GM12892 (cell line): ENCODE measurements around the gene RIC1.

Experiments used
- POLR2A ChIP-seq: IDR thresholded peaks from 2 replicates; pipeline ENCODE4 v1.6.1; 2011; ENCODE audit warnings: low read depth, low read length, control low read depth
- POLR2AphosphoS5 ChIP-seq: IDR thresholded peaks from 2 replicates; pipeline ENCODE4 v1.6.1; 2011; ENCODE audit warnings: low read depth, low read length, control low read depth
- TAF1 ChIP-seq: IDR thresholded peaks from 2 replicates; pipeline ENCODE4 v1.6.1; 2011; ENCODE audit warnings: low read depth, mild to moderate bottlenecking, control low read depth, low read length, borderline replicate concordance

DNA sequence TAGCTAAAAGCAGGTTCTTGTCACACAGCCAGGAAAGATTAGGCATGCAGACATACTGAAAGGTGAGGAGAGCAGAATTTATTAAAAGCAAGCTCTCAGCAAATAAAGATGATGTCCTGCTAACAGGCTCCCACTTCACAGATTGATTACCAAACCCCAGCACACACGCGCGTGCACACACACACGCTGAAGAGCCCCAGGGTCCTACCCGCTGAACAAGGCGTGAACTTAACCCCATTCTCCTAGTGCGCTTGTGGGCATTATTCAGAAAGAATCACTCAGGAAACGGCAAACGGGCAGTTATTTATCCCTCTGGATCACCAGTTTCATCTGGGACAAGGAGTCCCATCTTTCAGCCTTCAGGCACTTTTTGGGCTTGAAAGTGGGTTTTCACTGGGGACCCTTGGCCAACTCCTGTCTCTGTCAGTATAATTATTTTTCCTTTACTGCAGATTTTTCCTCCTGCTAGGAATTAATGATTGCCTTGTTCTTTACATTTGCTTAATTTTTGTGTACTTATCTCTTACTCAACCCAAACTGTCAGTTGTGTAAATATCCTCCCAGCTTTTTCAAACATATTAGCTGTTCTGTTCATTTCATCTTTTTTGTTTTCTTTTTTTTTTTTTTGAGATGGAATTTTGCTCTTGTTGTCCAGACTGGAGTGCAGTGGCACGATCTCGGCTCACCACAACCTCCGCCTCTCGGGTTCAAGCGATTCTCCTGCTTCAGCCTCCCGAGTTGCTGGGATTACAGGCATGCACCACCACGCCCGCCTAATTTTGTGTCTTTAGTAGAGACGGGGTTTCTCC lies 92.6 kb downstream of the RIC1 start:
- TF ChIP-seq TAF1 (no peak), POLR2A (no peak), POLR2AphosphoS5 (no peak)
